ENCODE results near the gene OXLD1. TPM values are rescaled to one million over a fixed set of nuclear protein-coding genes. Genes with fewer than 3 reads are reported as not detected.

OXLD1 gene
- 10 to 100 TPM; 19.3 to 19.6 TPM for total RNA-seq

DNA sequence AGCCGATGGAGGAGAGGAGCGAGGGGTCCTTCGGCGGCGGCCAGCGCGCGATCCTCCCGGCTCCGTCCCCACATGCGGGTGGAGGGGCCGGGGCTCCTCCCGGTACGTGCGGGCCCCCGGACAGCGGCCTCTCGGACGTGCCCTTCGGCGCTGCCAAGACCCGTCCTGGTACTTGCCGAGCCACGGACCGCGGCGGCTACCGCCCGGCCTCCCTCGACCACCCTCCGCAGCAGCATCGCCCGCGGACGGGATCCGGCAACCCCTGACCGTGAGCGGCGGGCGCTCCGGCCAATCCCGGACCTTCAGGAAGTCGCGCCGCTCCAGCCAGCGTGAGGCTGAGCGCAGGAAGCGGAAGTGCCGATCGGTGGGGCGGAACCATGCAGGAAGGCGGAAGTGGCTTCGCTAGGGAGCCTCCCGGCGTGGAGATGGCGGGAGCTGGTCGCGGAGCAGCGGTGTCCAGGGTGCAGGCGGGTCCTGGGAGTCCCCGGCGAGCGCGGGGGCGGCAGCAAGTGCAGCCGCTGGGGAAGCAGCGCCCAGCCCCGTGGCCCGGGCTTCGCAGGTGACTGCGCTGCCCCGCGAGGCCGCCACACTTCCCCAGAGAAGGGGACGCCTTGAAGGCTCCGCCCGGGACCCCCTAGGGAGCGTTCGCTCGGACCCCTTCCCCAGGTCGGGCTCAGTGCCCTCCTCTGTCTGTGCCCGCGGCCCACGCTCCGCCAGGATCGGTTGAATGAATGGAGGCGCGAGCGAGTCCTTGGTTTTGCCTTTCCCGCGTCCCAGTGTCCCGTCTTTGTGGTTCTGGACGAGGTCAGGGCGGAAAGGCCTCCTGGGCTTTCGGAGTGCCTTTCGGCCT is at the start of gene OXLD1, which contains the start of gene CCDC137:
Gene OXLD1 (minus strand): TSS at position 264 of the 850 bp plus-strand sequence. CDS start 28 bp downstream, at position 236.
Gene CCDC137 (plus strand): TSS at position 396 of the 850 bp plus-strand sequence. CDS start 30 bp downstream, at position 426.
- H3K36me3 ChIP-seq, result peaks cover 23% of the 10 kb centered on the region

DNA sequence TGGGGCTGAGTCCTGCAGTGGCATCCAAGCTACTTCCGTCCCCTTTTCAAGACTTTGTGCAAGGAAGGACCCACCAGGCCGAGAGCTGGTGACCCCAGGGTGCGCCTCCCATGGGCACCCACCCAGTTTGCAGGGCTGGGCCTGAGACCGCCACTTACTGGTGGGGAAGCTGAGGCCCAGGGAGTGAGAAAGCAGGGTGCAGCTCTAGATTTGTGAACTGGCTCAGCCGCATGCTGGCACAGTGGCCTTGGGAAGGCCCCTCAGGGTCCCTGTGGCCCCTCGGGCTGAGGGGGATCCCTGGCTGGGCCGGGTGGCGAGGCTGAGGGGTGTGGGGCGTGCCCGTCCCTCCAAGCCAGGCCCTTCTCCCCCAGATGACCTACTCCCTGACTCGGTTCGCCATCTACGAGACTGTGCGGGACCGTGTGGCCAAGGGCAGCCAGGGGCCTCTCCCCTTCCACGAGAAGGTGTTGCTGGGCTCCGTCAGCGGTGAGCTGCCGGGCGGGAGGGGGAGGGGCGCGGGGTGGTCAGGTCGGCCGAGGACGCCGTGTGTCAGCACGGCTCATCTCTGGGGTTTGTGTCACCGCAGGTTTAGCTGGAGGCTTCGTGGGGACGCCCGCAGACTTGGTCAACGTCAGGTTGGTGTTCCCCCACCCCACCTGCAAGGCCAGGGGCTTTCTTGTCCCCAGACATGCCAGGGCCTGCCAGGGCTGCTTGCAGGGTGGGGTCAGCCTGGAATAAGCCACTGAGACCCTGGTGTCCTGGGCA is 48.9 kb upstream of the OXLD1 start:
- TF ChIP-seq, protein P1, sequence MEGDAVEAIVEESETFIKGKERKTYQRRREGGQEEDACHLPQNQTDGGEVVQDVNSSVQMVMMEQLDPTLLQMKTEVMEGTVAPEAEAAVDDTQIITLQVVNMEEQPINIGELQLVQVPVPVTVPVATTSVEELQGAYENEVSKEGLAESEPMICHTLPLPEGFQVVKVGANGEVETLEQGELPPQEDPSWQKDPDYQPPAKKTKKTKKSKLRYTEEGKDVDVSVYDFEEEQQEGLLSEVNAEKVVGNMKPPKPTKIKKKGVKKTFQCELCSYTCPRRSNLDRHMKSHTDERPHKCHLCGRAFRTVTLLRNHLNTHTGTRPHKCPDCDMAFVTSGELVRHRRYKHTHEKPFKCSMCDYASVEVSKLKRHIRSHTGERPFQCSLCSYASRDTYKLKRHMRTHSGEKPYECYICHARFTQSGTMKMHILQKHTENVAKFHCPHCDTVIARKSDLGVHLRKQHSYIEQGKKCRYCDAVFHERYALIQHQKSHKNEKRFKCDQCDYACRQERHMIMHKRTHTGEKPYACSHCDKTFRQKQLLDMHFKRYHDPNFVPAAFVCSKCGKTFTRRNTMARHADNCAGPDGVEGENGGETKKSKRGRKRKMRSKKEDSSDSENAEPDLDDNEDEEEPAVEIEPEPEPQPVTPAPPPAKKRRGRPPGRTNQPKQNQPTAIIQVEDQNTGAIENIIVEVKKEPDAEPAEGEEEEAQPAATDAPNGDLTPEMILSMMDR (IDR thresholded peaks at IDR 0.05), result no peak
- no peaks in the 10 kb centered on the region for H3K27me3 ChIP-seq
- no peak for DNase-seq (ENCODE audit: low spot score)
- H3K9me3 ChIP-seq, result no peaks in the 10 kb centered on the region
- no peaks in the 10 kb centered on the region for H3K36me3 ChIP-seq
- H3K4me3 ChIP-seq, result no peak overlapping the region
- H3K4me1 ChIP-seq, result peaks cover 0 to 32% of the 10 kb centered on the region in 2 donors
- H3K27ac ChIP-seq, result no peak overlapping the region

More for the DNA sequence above, at the start of gene OXLD1, which contains the start of gene CCDC137:
- TF ChIP-seq, protein P1 (IDR thresholded peaks at IDR 0.05), result no peak
- peaks cover 0 to 29% of the 10 kb centered on the region in 2 donors for H3K4me1 ChIP-seq
- no peaks in the 10 kb centered on the region for H3K27me3 ChIP-seq
- H3K27ac ChIP-seq, result peak within 1 kb of the TSS; percentile 85
- H3K9me3 ChIP-seq, result no peaks in the 10 kb centered on the region
- DNase-seq (ENCODE audit: low spot score), result peak; percentile 94
- H3K4me3 ChIP-seq, result peak within 1 kb of the TSS; percentile 89 to 99

DNA sequence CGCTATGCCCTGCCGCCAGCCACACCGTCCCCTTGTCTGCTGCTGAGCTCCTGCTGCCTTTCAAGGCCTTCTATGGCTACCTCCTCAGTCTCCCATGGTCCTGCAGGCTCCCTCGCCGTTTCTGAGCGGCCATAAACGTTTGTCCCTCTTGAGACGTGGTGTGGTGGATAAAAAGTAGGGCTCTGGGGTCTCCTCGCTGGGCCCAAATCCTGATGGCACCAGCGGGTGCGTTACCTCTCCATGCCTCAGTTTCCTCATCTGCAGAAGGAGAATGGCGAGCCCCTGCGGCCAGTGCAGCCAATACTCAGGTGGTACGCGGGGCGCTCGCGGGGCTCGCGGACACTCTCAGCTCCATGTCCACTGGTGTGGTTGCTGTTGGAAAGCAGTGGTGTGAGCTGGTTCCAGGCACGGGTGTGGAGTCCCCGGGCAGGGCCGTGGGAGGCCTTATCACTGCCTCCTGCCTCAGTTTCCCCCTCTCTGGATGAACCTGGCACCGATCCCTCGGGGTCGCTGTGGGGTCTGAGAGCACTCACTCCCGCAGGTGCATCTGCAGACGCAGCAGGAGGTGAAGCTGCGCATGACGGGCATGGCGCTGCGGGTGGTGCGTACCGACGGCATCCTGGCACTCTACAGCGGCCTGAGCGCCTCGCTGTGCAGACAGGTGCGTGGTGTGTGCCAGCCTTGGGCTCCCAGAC is 48.2 kb upstream of the OXLD1 start:
- H3K9me3 ChIP-seq, result no peaks in the 10 kb centered on the region
- H3K36me3 ChIP-seq, result no peaks in the 10 kb centered on the region
- no peak for DNase-seq (ENCODE audit: low spot score)
- H3K27me3 ChIP-seq, result no peaks in the 10 kb centered on the region
- H3K4me1 ChIP-seq, result peaks cover 0 to 35% of the 10 kb centered on the region in 2 donors
- H3K4me3 ChIP-seq, result no peak overlapping the region
- TF ChIP-seq, protein P1 (IDR thresholded peaks at IDR 0.05), result no peak
- no peak overlapping the region for H3K27ac ChIP-seq

DNA sequence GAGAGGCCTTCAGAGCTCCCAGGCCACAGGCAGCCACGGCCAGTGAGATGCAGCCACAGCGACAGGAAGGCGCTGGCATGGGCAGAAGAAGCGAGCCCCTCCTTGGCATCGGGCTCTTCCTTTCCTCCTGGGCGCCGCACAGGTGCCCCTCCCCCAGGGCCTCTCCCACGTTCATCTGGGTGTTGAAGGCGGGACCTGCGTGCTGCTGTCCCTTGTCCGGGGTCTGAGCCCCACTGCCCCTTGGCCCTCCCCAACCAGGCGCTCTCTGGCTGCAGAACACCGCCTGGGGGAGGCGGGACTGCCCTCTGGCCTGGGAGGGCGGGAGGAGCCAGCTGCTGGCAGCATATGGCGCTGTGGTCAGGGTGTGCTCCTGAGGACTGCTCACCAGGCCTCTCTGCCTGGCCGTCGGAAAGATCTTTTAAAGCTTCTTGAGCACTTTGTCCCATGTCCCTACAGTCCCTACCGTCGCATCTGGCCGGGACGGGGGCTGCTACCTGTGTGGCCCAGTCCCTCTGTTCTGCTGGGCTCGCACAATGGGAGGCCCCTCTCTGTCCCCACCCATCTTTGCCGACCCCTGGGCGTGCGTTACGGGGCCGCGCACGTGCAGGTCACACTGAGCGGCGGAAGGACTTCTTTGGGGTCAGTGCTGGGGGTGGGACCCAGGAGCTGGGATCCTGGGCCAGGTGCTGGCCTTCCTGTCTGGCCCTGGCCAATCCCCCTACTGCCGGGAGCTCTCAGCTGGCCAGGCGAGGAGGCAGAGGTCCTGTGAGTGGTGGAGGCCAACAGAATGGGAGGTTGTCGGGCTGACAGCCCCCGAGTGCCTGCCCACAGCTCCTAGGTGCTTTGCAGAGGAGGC is 47.4 kb upstream of the OXLD1 start:
- H3K4me1 ChIP-seq, result peaks cover 0 to 35% of the 10 kb centered on the region in 2 donors
- no peaks in the 10 kb centered on the region for H3K36me3 ChIP-seq
- no peaks in the 10 kb centered on the region for H3K27me3 ChIP-seq
- peak overlapping the region in 1 of 2 donors; percentile 91 for H3K4me3 ChIP-seq
- no peak for DNase-seq (ENCODE audit: low spot score)
- TF ChIP-seq, protein P1 (IDR thresholded peaks at IDR 0.05), result no peak
- no peak overlapping the region for H3K27ac ChIP-seq
- H3K9me3 ChIP-seq, result no peaks in the 10 kb centered on the region
